Thyroid gland (tissue), 4 donors: Measurements from ENCODE around the gene TMC1.

Source experiments
- POLR2A ChIP-seq, 2 donors: fragments of 450-650 bp; IDR thresholded peaks; one replicate each; pipeline ENCODE4 v1.6.1; 2017; ENCODE audit warnings: antibody characterized with exemption in 2 of 2, mild to moderate bottlenecking in 2 of 2, moderate library complexity in 1 of 2
- TF ChIP-seq, protein P1 (sequence below), 6 experiments: fragments of 200-600 bp in 3 of 6; fragments of 450-650 bp in 3 of 6; sonication (generic) in 3 of 6; IDR thresholded peaks; one replicate each; pipeline ENCODE4 v1.5.1; 2016 to 2019; ENCODE audit warnings: antibody characterized with exemption in 6 of 6, mild to moderate bottlenecking in 2 of 6, inconsistent platforms in 1 of 6, moderate library complexity in 1 of 6

DNA sequence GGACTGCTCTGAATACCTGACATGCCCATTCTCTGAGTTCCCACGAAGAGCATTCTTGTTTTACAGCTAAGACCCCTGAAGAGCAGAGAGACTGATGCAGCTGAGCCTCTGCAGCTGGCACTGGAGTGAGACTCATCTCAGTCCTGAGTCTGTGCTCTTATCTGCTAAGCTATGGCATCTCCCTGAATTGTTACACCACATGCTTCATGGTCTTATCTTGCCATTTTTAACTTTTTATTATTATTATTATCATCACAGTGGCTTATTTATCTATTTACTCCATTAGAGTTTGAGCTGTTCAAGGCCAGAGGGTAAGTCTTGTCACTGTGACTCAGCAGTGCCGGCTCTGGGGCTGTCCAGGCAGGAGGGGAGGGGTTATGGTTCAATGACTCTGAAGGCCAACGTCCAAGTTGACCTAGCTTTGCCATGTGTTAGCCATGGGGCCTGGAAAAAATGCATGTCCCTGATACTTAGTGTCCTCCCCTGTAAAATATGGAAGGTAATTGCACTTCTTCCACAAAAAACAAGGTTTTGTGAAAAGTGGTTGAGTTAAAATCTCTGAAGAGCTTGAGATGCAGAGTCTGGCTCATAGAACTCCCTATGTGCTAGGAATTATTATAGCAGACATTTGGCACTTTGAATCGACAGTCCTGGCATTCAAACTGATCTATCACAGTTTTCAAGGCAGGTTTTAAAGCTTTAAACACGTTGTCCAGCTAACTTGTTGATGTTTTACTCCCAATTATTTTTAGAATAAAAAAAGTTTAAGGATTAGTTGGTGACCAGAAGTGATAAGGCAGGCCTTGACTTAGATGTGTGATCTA, 336.9 kb downstream of the TMC1 start:
- no peak for TF ChIP-seq POLR2A (IDR thresholded peaks at IDR 0.05)
- TF ChIP-seq, protein P1, sequence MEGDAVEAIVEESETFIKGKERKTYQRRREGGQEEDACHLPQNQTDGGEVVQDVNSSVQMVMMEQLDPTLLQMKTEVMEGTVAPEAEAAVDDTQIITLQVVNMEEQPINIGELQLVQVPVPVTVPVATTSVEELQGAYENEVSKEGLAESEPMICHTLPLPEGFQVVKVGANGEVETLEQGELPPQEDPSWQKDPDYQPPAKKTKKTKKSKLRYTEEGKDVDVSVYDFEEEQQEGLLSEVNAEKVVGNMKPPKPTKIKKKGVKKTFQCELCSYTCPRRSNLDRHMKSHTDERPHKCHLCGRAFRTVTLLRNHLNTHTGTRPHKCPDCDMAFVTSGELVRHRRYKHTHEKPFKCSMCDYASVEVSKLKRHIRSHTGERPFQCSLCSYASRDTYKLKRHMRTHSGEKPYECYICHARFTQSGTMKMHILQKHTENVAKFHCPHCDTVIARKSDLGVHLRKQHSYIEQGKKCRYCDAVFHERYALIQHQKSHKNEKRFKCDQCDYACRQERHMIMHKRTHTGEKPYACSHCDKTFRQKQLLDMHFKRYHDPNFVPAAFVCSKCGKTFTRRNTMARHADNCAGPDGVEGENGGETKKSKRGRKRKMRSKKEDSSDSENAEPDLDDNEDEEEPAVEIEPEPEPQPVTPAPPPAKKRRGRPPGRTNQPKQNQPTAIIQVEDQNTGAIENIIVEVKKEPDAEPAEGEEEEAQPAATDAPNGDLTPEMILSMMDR (IDR thresholded peaks at IDR 0.05) = no peak
